ENCODE data around the gene GPR176.

GPR176 gene

DNA sequence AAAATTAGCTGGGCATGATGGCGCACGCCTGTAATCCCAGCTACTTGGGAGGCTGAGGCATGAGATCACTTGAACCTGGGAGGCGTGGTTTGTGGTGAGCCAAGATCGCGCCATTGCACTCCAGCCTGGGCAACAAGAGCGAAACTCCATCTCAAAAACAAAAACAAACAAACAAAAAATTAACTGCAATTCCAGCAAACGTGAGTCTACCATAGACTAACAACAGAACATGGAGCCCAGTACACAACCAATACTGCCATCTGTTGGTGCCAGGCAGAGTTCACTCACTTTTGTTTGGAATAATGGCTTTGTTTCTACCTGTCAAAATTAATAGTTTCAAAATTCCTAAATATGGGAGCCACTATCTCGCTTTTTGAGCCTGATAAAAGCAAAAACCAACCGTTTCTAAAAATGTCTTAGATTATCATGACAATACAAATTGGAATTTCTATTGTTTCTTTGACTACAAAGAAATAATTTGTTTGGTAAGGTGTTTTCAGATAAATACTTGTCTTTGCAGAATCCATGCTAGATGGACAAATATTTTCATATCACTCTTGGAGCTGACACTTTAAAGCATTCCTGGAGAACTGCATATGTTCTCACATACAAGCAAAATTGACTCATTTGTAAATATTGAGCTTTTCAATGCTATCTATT is 45.0 kb downstream of the GPR176 start:
- no peak overlapping the region for H3K4me3 Mint-ChIP-seq
- H3K27ac Mint-ChIP-seq: no peak overlapping the region

DNA sequence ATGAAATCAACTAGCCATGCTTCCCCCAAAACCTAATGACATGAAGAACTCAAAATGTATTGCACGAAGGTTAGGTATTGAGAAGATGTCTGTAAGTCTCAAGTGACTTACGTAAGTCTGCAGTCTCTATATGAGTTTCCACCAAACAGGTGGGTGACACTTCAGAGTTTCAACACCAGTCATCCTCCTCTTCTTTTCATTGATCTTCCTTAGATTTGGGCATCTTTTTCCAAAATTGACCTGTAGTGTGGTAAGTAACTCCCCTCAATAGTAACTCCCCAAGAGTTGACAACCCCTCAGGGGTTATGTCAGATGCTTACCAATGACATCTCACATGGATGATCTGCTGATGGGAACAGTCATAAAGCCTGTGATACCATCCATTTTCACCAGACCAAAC is 46.1 kb downstream of the GPR176 start:
- Mint-ChIP-seq H3K27me3 (no peaks in the 10 kb centered on the region), H3K27ac (no peak overlapping the region), H3K9me3 (no peaks in the 10 kb centered on the region), H3K36me3 (ENCODE audit: low read depth) (no peaks in the 10 kb centered on the region), H3K4me1 (ENCODE audit: low read depth) (no peaks in the 10 kb centered on the region), H3K4me3 (no peak overlapping the region)
- intact Hi-C loops (cut with micrococcal nuclease): loop anchor here (2.0 kb wide), 2 partner anchors 85 to 187 kb away; no protein-coding TSS in a partner anchor

More for the DNA sequence above, 45.0 kb downstream of the GPR176 start:
- no peaks in the 10 kb centered on the region for H3K36me3 Mint-ChIP-seq (ENCODE audit: low read depth)
- H3K9me3 Mint-ChIP-seq: no peaks in the 10 kb centered on the region
- no peaks in the 10 kb centered on the region for H3K4me1 Mint-ChIP-seq (ENCODE audit: low read depth)
- no peaks in the 10 kb centered on the region for H3K27me3 Mint-ChIP-seq
- intact Hi-C loops (cut with micrococcal nuclease): loop anchor here (2.0 kb wide), 1 partner anchor 188 kb away; no protein-coding TSS in a partner anchor

DNA sequence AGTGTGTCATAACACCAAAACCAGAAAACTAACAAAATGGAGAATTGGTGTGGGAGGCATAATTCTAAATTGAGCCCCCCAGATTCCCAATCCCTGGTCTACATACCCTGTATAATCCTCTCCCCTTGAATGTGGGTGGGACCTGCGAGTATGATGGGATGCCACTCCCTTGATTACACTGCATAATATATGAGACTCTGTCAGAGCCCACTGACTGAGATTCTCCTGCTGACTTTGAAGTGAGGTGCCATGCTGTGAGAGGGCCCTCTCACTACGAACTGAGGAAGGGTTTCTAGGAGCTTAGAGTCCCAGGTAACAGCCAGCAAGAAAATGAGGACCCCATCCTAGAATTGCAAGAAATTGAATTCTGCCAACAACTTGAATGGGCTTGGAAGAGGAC is 49.5 kb downstream of the GPR176 start:
- no peaks in the 10 kb centered on the region for H3K27me3 Mint-ChIP-seq
- intact Hi-C loops (cut with micrococcal nuclease): no loop called here
- no peaks in the 10 kb centered on the region for H3K4me1 Mint-ChIP-seq (ENCODE audit: low read depth)
- no peaks in the 10 kb centered on the region for H3K36me3 Mint-ChIP-seq (ENCODE audit: low read depth)
- H3K4me3 Mint-ChIP-seq: no peak overlapping the region
- H3K9me3 Mint-ChIP-seq: no peaks in the 10 kb centered on the region
- H3K27ac Mint-ChIP-seq: no peak overlapping the region

GRCh38 chr15:39869858-39870515 is 50.1 kb downstream of the GPR176 start:
- Mint-ChIP-seq H3K27ac (no peak overlapping the region), H3K27me3 (no peaks in the 10 kb centered on the region), H3K9me3 (no peaks in the 10 kb centered on the region), H3K36me3 (ENCODE audit: low read depth) (no peaks in the 10 kb centered on the region), H3K4me1 (ENCODE audit: low read depth) (no peaks in the 10 kb centered on the region), H3K4me3 (no peak overlapping the region)
- intact Hi-C loops (cut with micrococcal nuclease): no loop called here

DNA sequence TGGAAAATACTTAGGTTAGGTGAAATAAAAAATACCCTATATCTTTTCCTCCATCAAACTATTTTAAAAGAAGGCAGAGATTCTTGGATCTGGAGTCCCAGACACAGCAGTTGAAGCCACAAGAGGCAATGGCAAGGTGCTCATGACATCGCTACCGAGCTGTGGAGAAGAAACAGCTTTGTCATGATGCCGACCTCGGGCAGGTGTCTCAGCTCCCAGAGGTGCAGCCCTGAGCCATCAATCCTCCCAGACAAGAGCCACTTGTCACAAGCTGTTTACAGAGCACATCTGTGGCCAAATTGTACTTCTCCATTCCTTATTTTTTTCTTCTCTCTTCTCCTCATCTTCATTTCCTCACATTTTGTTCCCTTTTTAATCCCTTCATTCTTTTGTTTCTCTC is 50.8 kb downstream of the GPR176 start:
- intact Hi-C loops (cut with micrococcal nuclease): no loop called here
- H3K27me3 Mint-ChIP-seq: no peaks in the 10 kb centered on the region
- no peaks in the 10 kb centered on the region for H3K4me1 Mint-ChIP-seq (ENCODE audit: low read depth)
- H3K9me3 Mint-ChIP-seq: no peaks in the 10 kb centered on the region
- H3K27ac Mint-ChIP-seq: no peak overlapping the region
- no peaks in the 10 kb centered on the region for H3K36me3 Mint-ChIP-seq (ENCODE audit: low read depth)
- no peak overlapping the region for H3K4me3 Mint-ChIP-seq

DNA sequence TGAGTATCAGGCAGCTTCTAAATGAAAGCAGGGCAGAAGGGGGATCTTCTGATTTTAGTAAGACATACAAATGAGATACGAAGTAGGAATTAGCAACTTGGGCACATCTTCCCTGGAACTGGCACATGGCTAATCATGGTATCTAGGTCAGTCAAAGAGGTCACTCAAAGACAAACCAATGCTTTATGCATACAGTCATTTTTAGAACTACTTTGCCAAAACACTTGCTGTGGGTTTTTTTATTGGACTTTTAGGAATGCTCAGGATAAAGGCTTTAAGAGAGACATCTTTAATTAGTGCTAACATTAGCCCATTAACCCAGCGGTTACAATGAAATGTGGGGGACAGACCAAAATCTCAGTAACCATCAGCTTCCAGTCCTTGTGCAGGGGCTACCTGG is 51.7 kb downstream of the GPR176 start:
- H3K4me1 Mint-ChIP-seq (ENCODE audit: low read depth): no peaks in the 10 kb centered on the region
- intact Hi-C loops (cut with micrococcal nuclease): no loop called here
- H3K27ac Mint-ChIP-seq: no peak overlapping the region
- no peaks in the 10 kb centered on the region for H3K36me3 Mint-ChIP-seq (ENCODE audit: low read depth)
- H3K9me3 Mint-ChIP-seq: no peaks in the 10 kb centered on the region
- no peaks in the 10 kb centered on the region for H3K27me3 Mint-ChIP-seq
- H3K4me3 Mint-ChIP-seq: no peak overlapping the region

- H3K27me3 Mint-ChIP-seq: no peaks in the 10 kb centered on the region
These were observed 56.0 kb downstream of the GPR176 start for GRCh38 chr15:39864116-39864515.

GRCh38 chr15:39860871-39861270 is 59.2 kb downstream of the GPR176 start:
- H3K27me3 Mint-ChIP-seq: no peaks in the 10 kb centered on the region
- H3K4me3 Mint-ChIP-seq: no peak overlapping the region
- H3K36me3 Mint-ChIP-seq (ENCODE audit: low read depth): no peaks in the 10 kb centered on the region
- H3K9me3 Mint-ChIP-seq: no peaks in the 10 kb centered on the region
- intact Hi-C loops (cut with micrococcal nuclease): no loop called here
- H3K4me1 Mint-ChIP-seq (ENCODE audit: low read depth): no peaks in the 10 kb centered on the region
- no peak overlapping the region for H3K27ac Mint-ChIP-seq

More at GRCh38 chr15:39864116-39864515, 56.0 kb downstream of the GPR176 start:
- H3K36me3 Mint-ChIP-seq (ENCODE audit: low read depth): no peaks in the 10 kb centered on the region
- no peaks in the 10 kb centered on the region for H3K4me1 Mint-ChIP-seq (ENCODE audit: low read depth)
- intact Hi-C loops (cut with micrococcal nuclease): no loop called here
- no peaks in the 10 kb centered on the region for H3K9me3 Mint-ChIP-seq
- no peak overlapping the region for H3K27ac Mint-ChIP-seq
- no peak overlapping the region for H3K4me3 Mint-ChIP-seq

GRCh38 chr15:39860200-39860599 is 59.9 kb downstream of the GPR176 start:
- H3K4me3 Mint-ChIP-seq: no peak overlapping the region
- intact Hi-C loops (cut with micrococcal nuclease): no loop called here

GRCh38 chr15:39859636-39860035 is 60.4 kb downstream of the GPR176 start:
- Mint-ChIP-seq H3K4me3 (no peak overlapping the region), H3K36me3 (ENCODE audit: low read depth) (no peaks in the 10 kb centered on the region), H3K4me1 (ENCODE audit: low read depth) (no peaks in the 10 kb centered on the region), H3K27me3 (no peaks in the 10 kb centered on the region), H3K9me3 (no peaks in the 10 kb centered on the region), H3K27ac (no peak overlapping the region)
- intact Hi-C loops (cut with micrococcal nuclease): no loop called here

More at GRCh38 chr15:39860200-39860599, 59.9 kb downstream of the GPR176 start:
- H3K4me1 Mint-ChIP-seq (ENCODE audit: low read depth): no peaks in the 10 kb centered on the region
- H3K27me3 Mint-ChIP-seq: no peaks in the 10 kb centered on the region
- H3K36me3 Mint-ChIP-seq (ENCODE audit: low read depth): no peaks in the 10 kb centered on the region
- H3K27ac Mint-ChIP-seq: no peak overlapping the region
- H3K9me3 Mint-ChIP-seq: no peaks in the 10 kb centered on the region

DNA sequence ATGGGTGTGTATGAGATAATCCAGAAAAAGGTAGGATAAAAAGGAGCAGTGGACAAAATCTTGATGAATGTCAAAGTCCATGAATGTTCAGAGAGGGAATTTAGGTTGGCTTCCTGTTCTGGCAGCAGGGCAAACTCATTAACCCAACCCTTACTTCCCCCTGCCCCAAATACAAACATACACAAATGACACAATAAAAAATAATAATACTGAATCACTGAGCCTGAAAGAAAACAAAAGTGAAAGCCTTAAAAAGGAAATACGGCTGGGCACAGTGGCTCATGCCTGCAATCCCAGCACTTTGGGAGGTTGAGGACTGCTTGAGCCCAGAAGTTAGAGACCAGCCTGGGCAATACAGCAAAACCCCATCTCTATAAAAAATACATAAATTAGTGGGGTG is 62.9 kb downstream of the GPR176 start:
- no peaks in the 10 kb centered on the region for H3K27me3 Mint-ChIP-seq
- no peaks in the 10 kb centered on the region for H3K4me1 Mint-ChIP-seq (ENCODE audit: low read depth)
- intact Hi-C loops (cut with micrococcal nuclease): no loop called here
- no peaks in the 10 kb centered on the region for H3K9me3 Mint-ChIP-seq
- H3K36me3 Mint-ChIP-seq (ENCODE audit: low read depth): no peaks in the 10 kb centered on the region
- no peak overlapping the region for H3K27ac Mint-ChIP-seq
- H3K4me3 Mint-ChIP-seq: no peak overlapping the region

- Mint-ChIP-seq H3K4me1 (ENCODE audit: low read depth) (no peaks in the 10 kb centered on the region), H3K36me3 (ENCODE audit: low read depth) (no peaks in the 10 kb centered on the region), H3K9me3 (no peaks in the 10 kb centered on the region), H3K4me3 (no peak overlapping the region), H3K27me3 (no peaks in the 10 kb centered on the region), H3K27ac (no peak overlapping the region)
- intact Hi-C loops (cut with micrococcal nuclease): no loop called here
These were observed 63.7 kb downstream of the GPR176 start for GRCh38 chr15:39856357-39856756.

DNA sequence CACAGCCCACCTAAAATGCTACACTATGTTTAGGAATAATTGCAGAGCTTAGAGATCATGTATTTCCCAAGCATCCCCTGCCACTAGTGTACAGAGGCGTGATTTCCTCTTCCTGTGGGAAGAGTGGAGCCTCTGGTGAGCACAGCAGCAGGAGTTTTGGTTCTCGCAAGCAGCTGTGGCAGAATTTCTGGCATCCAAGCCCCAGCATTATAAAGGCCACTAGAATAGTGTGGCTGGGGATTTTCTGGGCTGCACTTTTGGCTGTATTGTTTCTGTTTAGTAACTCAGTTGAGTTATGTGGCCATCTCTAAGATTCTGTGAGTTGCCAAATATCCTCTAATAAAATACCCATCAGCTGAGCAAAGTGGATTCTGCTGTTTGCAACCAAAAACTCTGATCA is 64.7 kb downstream of the GPR176 start:
- Mint-ChIP-seq H3K36me3 (ENCODE audit: low read depth) (no peaks in the 10 kb centered on the region), H3K27ac (no peak overlapping the region), H3K4me1 (ENCODE audit: low read depth) (no peaks in the 10 kb centered on the region), H3K9me3 (no peaks in the 10 kb centered on the region), H3K27me3 (no peaks in the 10 kb centered on the region), H3K4me3 (no peak overlapping the region)
- intact Hi-C loops (cut with micrococcal nuclease): no loop called here

DNA sequence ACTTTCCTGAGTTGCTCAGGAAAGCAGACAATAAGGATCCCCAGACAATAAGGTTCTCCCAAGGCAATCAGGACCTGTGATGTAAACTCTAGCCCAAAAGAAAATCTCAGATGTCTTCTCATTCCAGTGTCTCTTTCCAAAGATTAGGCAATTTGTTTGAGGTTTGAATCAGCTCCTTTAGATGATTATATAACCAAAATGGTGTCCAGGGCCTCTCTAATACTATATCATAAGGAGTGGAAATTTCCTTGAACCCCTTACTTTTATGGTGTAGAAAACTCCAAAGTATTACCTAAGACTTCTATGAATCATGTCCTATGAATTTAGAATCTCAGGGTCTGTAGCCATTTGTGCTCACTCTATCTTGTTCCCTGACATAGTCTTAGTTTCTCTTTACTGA is 65.9 kb downstream of the GPR176 start:
- Mint-ChIP-seq H3K36me3 (ENCODE audit: low read depth) (no peaks in the 10 kb centered on the region), H3K4me1 (ENCODE audit: low read depth) (no peaks in the 10 kb centered on the region), H3K4me3 (no peak overlapping the region), H3K27me3 (no peaks in the 10 kb centered on the region), H3K27ac (no peak overlapping the region), H3K9me3 (no peaks in the 10 kb centered on the region)
- intact Hi-C loops (cut with micrococcal nuclease): no loop called here

GRCh38 chr15:39852250-39852649 is 67.8 kb downstream of the GPR176 start:
- Mint-ChIP-seq H3K36me3 (ENCODE audit: low read depth) (no peaks in the 10 kb centered on the region), H3K4me3 (no peak overlapping the region), H3K4me1 (ENCODE audit: low read depth) (no peaks in the 10 kb centered on the region), H3K9me3 (no peaks in the 10 kb centered on the region), H3K27me3 (no peaks in the 10 kb centered on the region), H3K27ac (no peak overlapping the region)
- intact Hi-C loops (cut with micrococcal nuclease): no loop called here

Measured in dendritic cell treated with granulocyte-macrophage colony-stimulating factor and Interleukin-4, amounts not matched to agents 40 ng/mL and 50 ng/mL, for 4 days (primary cell).